ENCODE measurements around the gene IMP4. TPM values are rescaled to one million over a fixed set of nuclear protein-coding genes. Genes with fewer than 3 reads are reported as not detected.

The IMP4 gene
- total RNA-seq, 1 donor from 2014 or later, result 43.0 TPM

DNA sequence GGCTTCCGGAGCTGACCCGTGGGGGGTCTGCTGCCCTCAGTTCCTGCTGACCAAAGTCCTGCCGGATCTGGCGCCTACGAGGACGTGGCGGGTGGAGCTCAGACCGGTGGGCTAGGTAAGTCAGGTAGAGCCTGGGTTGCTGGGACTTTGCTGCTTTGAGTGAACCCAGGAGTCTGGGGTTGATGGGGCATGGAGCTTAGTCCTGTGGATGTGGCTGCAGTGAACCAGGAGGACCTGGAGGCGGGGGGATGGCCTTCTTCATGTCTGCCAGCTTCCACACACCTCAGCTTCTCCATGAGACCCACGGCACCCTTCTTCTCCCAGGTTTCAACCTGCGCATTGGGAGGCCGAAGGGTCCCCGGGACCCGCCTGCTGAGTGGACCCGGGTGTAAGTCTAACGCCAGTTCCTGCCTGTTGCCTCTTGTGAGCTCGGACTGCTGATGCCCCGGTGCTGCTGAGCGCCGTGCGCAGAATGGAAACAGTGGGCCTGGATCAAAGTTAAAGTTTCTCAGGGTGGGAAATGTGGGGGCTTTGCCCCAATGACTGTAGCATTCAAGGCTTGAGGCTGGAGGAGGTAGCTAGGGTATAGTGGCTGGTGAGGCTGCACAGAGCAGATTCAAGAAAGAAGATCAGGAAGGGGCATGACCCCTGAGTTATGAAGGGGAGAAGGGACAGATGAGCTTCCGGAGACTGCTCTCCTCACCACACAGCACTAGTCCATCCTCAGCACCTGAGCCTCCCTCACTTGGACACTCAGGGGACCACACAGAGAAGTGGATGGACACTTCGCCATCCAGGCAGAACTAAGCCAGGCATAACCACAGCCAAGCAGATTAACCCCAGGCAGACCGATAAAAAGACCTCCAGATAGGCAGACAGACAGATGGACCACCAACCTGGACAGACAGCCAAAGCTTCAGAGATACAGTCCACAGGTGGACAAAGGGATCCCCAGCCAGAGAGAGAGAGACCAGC, 30.4 kb downstream of the IMP4 start:
- ATAC-seq, result peak; percentile 27
- intact Hi-C loops (cut with DNase I), result no loop called here
- peak; percentile 9 for DNase-seq (ENCODE audit: low spot score)

DNA sequence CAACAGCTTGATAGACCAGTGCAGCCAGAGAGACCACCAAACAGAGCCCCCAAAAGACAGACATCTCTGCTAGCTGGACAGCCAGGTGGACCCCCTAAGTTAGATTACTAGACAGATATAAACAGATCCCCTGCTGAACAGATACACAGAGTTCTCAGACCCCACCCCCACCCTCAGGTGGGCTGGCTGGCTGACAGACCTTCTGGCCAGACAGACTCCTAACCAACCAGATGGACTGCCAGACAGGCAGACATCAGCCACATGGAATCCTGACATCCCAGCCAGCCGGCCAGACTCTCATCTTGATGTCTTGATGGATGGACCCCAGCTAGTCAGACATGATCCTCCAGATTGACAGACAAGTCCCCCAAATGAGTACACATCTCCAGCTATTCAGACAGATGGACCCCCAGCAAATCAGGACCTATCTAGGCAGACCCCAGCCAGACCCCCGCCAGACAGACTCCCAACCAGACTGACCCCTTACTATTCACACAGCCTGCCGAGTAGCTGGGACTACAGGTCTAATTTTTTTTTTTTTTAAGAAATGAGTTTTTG, 31.2 kb downstream of the IMP4 start:
- intact Hi-C loops (cut with DNase I), result no loop called here
- ATAC-seq (no peak), DNase-seq (ENCODE audit: low spot score) (peak; percentile 53)

DNA sequence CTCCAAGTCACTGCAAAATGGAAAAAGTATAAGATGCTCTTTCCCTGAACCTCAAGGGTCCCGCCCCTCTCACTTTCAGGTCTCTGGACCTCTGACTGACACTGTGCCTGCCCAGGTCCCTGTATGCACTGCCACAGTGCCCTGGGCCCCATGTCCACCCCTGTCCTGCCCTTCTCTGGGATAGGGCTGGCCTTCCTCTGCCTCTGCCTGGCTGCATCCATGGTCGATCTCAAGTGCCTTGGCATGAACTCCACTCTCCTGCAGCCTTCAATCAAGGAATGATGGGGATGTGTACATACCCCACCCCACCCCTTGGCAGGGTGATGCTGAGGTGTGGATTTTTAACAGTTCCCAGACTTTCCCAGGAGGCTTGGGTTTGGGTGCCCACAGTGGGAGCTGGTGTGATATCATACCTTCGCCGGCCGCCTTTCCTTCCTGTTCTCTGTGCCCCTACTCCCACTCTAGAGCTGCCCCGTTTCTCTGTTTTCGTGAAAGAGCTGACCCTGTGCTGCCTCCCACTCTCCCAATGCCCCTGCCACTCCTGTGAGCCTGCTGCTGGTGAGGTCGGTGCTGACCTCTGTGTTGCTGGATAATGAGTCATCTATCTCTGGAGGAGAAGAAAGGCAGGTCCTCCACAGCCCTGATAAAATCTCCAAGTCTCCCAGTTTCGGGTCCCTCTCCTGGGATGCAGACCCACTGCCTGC, 32.0 kb downstream of the IMP4 start:
- intact Hi-C loops (cut with DNase I), result no loop called here
- DNase-seq (ENCODE audit: low spot score) (peak; percentile 42), ATAC-seq (no peak)

DNA sequence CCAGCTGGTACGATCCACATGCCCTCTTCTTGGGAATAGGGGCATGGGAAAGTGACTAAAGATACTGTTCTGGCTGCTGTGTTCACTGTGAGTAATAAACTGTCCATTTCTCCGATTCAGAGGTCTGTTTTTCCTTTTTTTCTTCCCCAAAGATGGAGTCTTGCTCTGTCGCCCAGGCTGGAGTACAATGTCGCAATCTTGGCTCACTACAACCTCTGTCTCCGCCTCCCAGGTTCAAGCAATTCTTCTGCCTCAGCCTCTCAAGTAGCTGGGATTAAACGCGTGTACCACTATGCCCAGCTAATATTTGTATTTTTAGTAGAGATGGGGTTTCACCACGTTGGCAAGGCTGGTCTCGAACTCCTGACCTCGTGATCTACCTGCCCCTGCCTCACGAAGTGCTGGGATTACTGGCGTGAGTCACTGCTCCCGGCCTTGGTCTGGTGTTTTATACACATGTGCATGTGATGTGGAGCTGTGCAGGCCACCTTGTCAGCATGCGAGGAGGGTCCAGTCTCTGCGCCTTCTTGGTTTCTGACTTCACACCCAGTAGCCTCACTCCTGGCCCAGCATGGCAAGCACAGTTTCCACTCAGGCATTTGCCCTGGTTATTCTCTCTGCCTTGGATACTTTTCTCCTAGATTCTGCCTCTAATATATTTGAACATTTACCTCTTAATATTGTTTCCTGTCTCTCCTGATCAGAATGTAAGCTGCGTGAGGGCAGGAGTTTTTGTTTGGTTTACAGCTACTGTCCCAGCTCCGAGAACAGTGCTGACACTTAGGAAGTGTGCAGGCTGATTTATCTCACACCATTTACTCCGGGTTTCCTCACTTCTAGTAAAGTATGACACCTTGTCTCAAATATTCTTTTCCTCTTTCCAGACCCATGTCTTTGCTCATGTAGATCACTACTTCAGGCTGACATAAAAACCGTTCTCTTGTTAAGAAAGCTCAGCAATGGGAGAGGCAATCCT, 32.9 kb downstream of the IMP4 start:
- DNase-seq (ENCODE audit: low spot score), result no peak
- intact Hi-C loops (cut with DNase I), result no loop called here
- no peak for ATAC-seq

DNA sequence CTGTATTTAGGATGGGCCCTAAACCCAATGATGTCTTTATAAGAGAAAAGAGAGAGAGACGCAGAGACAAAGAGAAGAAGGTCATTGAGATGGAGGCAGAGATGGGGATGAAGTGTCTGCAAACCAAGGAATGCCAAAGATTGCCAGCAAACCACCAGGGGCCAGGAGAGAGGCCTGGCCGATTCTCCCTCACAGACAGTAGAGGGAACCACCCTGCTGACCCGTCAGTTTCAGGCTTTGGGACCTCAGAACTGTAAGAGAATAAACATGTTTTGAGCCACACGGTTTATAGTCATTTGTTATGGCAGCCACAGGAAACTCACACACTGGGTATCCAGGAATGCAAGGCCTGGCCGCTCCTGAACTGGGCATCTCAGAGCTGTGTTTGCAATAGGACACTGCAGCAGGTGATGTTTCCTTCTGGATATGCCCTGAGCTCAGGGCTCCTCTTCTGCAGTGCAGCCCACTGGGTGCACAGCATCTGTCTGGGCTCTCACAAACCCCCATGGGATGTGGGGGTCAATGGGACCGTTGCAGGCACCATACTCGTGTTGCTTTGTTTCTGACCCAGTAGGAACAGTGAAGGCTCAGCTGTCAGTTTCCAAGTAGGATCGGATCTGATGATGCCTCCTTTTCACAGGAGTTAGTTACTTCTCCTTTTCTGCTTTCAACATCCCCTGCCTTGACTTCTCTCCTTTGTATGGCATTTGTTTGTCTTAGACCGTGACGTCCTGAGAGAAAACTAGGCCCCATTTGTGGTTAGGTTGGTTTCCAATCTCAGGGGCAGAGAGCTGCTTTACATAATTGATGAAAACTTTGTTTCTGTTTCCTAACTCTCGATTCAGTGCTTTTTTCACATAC, 34.0 kb downstream of the IMP4 start:
- DNase-seq (ENCODE audit: low spot score) (no peak), ATAC-seq (no peak)
- intact Hi-C loops (cut with DNase I), result no loop called here

DNA sequence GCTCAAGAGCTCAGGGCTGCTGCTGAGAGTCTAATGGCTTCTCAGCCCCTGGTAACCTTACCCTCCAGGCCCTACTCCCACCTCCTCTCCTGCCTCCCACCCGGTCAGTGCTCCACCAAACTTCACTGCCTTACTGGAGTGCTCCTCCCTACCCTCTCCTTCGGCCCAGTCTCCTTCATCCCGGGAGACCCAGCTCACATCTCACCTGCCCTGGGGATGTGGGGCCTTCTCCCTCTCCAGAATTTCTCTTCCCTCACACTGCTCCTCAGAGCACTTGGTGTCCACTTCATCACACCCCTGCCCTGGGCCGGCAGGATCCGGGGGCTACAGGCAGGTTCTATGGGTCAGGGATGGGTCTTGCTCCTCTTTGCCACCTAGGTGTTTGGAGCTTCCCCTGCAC, 34.8 kb downstream of the IMP4 start:
- ATAC-seq, result no peak
- DNase-seq (ENCODE audit: low spot score), result no peak
- intact Hi-C loops (cut with DNase I), result no loop called here

DNA sequence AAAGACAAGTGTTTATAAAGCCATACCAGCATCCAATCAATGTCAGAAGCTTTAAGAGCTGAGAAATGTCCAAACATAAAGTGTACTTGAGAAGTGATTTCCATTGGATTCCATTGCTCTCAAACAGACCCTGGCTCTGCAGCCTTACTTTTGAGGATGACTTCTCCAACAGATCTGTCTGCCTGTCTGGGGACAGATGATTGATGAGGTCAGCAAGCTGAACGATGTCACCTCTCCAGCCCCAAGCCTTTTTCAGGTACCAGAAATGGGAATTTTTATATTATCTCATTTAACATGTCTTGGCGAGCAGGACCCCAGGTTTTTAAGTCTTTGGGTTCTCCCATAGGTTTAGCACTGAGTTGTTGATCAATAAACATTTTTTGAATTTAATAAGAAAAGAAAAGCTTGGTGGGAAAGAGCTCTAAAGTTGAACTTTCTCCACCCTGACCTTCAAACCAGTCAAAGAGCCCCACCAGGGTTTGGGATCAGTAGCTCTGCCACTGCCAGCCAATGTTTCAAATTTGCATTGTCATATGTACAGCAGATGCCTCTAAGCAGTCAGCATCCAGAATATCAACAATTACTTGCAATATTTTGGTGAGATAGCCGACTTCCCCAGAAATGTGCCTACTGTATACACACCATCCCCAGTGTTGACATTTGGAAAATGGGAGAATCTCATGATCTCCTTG, 35.7 kb downstream of the IMP4 start:
- intact Hi-C loops (cut with DNase I), result no loop called here
- DNase-seq (ENCODE audit: low spot score) (no peak), ATAC-seq (no peak)

DNA sequence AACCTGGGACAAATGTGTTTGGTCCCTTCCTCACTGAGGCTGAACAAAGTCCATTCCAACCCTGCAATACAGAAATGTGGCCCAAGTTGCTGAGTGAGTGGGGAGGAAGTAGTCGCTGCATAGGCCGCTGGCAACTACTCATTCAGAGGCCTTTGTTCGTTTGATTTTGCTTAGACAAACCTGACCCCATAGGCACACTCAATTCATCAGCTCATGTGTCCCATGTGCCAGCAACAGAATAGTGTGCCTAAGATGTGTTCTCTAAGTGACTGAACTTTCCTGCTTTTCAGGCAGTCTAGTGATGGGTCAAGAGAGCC, 36.2 kb downstream of the IMP4 start:
- ATAC-seq, result no peak
- intact Hi-C loops (cut with DNase I), result no loop called here
- DNase-seq (ENCODE audit: low spot score), result no peak

DNA sequence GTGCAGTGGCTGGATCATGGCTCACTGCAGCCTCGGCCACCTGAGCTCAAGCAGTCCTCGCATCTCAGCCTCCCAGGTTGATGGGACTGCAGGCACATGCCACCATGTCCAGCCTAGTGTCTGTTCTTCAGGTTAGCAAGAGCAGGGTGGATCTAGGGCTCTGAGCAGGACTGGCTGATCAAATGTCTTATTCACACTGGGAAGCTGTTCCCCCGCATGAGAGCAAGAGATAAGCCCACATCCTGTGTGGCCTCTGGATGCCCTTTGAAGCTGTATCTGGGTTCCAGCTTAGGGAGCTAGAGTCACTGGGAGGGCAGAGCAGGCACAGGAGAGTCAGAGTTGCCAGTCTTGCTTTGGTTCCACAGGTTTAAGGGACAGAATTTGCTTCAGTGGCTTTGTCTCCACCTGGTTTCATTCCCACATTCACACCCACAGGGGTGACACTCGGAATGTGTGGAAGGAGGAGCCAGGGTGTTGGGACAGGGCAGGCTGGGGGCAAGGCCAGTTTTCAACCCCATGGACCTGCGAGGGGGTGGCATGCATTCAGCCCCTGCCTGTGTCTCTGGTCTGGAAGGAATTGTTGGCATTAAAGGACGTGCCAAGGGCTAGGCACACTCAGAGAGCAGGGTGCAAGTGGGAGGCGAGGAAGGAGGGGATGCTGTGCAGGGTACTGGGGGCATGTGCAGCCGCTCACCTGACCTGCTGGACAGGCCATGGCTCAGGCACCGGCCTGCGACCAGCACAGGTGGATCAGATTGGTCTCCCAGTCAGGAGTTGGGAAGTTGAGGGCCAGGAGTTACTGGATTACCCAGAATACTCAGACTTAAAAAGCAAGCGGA, 37.6 kb downstream of the IMP4 start:
- intact Hi-C loops (cut with DNase I), result no loop called here
- DNase-seq (ENCODE audit: low spot score), result no peak
- no peak for ATAC-seq

DNA sequence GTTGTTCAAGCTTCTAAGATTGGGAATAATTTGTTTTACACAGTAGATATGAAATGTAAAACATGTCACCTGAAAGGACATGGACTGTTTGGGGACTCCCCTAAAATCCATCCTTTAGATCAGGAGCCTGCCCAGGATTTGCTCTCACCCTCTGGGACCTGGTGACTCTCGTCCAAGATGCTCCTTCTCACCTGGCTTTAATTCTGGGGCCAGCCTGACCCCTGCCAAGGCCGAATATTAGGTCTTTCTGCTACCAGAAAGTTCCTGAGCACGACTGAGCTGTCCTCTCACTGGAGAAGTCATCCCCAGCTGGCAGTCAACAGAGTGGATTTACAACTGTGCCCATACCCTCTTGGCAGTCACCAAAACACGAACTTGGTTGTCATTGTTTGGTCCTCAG, 38.4 kb downstream of the IMP4 start:
- ATAC-seq, result no peak
- no peak for DNase-seq (ENCODE audit: low spot score)
- intact Hi-C loops (cut with DNase I), result no loop called here

DNA sequence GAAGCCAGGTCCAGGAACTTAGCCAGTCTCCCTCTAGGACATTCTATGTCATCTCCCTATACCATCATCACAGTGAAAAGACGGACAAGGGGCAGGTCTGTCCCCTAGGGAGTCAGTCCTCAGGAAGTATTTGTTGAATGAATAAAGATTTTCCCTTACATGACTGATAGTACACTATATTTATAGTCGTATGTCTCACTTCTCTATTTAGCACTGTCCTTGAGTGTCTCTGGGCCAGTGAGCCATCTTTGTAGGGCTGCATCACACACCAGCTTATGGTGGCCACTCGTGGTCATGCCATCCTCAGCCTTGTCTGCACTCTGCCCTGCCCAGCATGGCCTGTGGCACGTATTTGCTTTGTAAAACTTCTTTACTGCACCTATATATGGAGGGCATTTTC, 38.9 kb downstream of the IMP4 start:
- DNase-seq (ENCODE audit: low spot score), result no peak
- no peak for ATAC-seq

DNA sequence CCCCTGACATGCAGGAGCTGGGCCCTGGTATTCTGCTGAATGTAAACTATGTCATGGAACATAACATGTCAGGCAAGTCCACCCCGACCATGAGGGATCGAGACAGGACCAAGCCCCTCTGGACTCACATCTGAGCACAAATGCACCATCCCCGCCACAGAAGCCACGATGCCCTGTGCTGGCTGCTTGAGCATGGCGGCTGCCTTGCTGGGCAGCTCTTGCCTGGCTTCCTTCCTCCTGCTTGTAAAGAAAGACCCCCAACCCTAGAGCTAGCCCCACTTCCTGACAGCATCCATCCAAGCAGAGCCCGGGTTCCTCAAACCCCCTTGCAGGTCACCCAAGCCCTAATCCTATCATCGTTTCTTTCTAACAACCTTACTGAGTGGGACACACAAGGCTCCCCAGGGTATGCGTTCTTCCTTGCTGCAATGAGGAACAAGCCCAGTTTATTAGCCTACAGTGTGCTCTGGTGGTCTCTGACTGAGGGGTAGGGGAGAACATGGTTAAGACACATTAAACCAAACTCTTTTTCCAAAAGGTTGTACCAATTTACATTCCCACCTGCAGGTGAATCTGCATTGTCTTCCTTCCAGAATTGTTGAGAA, 39.7 kb downstream of the IMP4 start:
- ATAC-seq, result no peak
- intact Hi-C loops (cut with DNase I), result no loop called here
- no peak for DNase-seq (ENCODE audit: low spot score)

More for the DNA sequence above, 38.9 kb downstream of the IMP4 start:
- intact Hi-C loops (cut with DNase I), result no loop called here

DNA sequence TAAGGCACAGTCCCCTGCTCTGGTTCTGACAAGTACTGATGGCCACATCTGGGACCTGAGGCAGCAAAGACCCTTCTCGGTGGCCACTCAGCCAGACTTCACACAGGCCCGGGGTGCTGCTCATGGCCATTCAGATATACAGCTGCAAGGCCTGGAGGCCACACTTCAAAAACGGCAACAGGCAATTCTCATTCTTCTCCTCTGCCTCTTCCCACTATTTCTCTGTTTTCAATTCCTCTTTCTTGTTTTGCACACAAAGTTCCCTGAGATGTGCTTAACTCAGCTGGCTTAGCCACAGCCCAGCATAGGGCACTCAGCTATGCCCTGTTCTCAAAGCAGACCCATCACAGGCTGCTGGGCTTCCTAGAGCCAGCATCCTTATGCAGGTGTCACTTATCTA, 43.0 kb downstream of the IMP4 start:
- peak; percentile 54 for ATAC-seq

DNA sequence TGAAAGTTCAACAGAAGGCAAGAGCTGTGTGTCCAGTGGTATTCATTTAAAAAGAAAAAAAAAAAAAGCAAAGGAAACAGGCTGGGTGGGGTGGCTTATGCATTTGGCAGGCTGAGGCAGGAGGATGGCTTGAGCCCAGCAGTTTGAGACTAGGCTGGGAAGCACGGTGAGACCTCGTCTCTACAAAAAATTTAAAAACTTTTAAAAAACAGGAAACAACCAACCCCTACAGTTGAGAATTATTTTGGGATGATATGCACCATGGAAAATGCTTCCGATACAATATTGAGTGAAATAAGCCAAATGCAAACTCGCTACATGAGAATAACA, 44.3 kb downstream of the IMP4 start:
- DNase-seq (ENCODE audit: low spot score) (no peak), ATAC-seq (no peak)
- intact Hi-C loops (cut with DNase I), result no loop called here

More for the DNA sequence above, 43.0 kb downstream of the IMP4 start:
- no peak for DNase-seq (ENCODE audit: low spot score)
- intact Hi-C loops (cut with DNase I), result no loop called here

DNA sequence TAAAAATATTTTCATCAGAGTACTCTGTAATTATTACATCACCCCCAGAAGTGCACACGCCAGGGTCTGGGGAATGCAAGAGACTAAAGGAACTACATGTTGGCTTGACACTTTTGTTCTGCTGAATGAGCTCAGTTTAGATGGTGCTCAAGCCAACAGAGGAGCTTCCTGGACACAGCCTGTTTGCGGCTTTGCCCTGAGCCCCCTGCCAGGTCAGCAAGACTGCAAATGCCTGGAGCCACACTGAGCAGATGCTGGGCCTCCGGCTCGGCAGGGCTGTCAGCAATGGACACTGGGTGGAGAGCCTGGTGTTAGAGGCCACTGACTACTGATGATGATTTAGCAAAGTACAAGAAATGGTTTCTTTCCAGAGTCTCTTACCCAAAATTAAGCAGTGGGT, 45.1 kb downstream of the IMP4 start:
- no peak for DNase-seq (ENCODE audit: low spot score)
- ATAC-seq, result no peak

DNA sequence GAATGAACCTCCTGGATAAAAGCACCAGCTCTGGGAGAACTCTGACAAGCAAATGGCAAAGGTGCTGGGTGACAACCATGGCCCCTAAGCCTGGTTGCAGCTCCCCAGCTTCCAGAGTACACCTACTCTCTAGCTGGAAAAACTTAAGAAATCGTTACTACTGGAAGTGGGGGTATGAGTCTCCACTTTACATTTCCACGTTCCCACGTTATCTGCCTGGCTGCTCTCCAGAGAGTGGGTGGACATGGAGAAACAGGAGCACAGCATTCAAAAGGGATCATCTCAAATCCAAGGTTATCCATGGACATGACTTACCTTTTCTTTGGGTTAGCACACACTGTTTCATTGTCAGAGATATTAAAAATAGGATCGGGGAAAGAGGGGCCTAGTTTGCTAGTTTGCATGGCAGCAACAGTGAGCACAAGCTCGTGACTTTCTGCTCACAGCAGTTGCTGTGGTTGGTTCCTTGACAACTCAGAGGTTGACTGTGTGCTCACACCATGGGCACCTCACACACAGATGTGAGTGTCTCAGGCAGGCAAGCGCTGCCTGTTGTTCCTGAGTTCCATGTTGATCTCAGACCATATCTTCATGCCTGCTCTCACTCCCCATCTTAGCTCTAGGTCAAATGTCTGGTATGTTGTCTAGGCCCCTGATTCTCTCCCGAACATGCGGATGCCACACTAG, 45.7 kb downstream of the IMP4 start:
- intact Hi-C loops (cut with DNase I), result no loop called here
- ATAC-seq (no peak), DNase-seq (ENCODE audit: low spot score) (no peak)

More for the DNA sequence above, 45.1 kb downstream of the IMP4 start:
- intact Hi-C loops (cut with DNase I), result no loop called here
